ENCODE measurements around the gene KCNQ1. TPM values are rescaled to one million over a fixed set of nuclear protein-coding genes. Genes with fewer than 3 reads are reported as not detected.

The KCNQ1 gene
- total and polyA plus RNA-seq, 2 of the 13 experiments (the other 11 are each of a cell fraction or from before 2014, with no cell fraction given) = 0.02 to 0.08 TPM

GRCh38 chr11:2428322-2428795 is 16.4 kb upstream of the KCNQ1 start (continued):
- TF ChIP-seq TAF1 (CRISPR knock-in tag; IDR thresholded peaks at IDR 0.05) = no peak
- TF ChIP-seq ZBED4 (CRISPR knock-in tag; IDR thresholded peaks at IDR 0.05; ENCODE audit: borderline replicate concordance) = no peak
- no peak for TF ChIP-seq ZSCAN21 (CRISPR knock-in tag; IDR thresholded peaks at IDR 0.05; ENCODE audit: borderline replicate concordance)
- no peak for TF ChIP-seq ZSCAN9 (CRISPR knock-in tag; IDR thresholded peaks at IDR 0.05; ENCODE audit: borderline replicate concordance)
- no peak for TF ChIP-seq ZNF263 (CRISPR knock-in tag; IDR thresholded peaks at IDR 0.05)
- no peak for TF ChIP-seq ZNF138 (CRISPR knock-in tag; IDR thresholded peaks at IDR 0.05; ENCODE audit: low read depth)
- no peak for TF ChIP-seq SP4 (CRISPR knock-in tag; IDR thresholded peaks at IDR 0.05)
- no peak for TF ChIP-seq GMEB1 (CRISPR knock-in tag; IDR thresholded peaks at IDR 0.05; ENCODE audit: borderline replicate concordance)
- TF ChIP-seq EHMT2 (IDR thresholded peaks at IDR 0.05; ENCODE audit: borderline replicate concordance, low read depth, low read length) = no peak
- TF ChIP-seq SPEN (CRISPR knock-in tag; IDR thresholded peaks at IDR 0.05; ENCODE audit: low read depth) = 0 out of 2 replicates have a peak, but pooled peaks have one; percentile 24
- peak; percentile 95 for TF ChIP-seq CTCF (CRISPR knock-in tag; IDR thresholded peaks at IDR 0.05)
- TF ChIP-seq ZMYM3 (CRISPR knock-in tag; IDR thresholded peaks at IDR 0.05) = no peak
- no peak for TF ChIP-seq ZNF407 (CRISPR knock-in tag; IDR thresholded peaks at IDR 0.05; ENCODE audit: not compliant biosample characterization)

Measured in HepG2 (cell line).